Measurements from ENCODE around the gene UBE2E2.

UBE2E2 gene

DNA sequence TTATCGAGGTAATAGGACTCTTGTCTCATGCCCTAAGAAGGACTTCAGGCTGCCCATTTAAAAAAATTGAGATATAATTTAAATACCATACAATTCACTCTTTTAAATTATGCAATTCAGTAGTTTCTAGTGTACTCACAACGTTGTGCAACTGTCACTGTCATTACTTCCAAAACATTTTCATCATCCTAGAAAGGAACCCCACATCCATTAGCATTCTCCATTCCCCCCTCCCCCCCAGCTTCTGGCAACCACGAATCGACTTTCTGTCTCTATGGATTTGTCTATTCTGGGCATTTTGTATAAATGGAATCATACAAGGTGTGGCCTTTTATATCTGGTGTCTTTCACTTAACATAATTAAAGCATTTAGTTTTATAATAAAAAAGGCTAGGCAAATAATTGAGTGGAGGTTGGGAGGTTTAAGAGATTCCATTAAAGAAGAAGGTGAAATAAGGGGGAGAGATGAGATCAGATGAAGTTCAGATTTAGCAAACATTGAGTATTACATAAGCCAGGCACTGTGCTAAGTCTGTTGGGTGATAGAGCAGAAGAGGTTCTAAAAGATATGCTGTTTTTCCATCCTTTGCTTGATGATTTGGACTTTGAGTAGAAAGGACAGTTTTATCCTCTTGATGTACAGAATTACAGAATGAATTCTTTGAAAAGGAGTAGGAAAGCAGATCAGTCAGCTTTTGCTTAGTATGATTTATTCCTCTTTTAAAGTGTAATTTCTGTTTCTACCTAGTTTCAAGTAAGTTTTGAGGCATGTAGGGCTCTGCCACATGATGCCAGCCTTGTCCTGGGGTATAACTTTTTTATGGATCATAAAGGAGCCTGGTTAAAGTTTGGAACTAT is 36.3 kb downstream of the UBE2E2 start:
- in situ Hi-C loops (cut with MboI; ENCODE audit: low sequenced_read_pairs): no loop called here

DNA sequence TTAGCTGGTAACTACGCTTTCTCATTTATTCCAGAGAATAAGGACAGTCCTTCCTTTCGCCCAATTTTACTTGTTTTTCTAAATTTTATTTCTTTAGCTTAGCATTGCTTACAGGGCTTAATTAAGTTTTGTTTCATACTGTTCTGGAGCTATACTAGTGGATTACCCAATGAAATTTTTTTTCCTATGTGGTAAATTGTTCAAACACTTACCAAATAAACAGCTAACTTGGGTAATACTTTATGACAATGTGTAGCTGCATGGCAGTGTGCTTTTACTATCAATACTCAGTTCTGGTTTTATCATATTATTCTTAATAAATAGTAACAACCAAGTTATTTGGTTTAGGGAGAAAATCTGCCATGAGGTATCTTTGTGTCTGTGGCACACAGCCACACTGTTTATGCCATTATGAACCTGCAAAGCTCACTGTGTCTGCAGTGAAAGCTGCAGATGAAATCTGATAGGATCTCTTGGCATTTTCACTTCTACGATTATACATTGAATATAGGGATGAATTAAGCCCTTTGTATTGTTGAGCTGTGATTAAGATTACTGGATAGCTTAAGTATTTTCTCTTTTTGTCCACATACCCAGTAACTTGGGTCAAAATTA is 37.2 kb downstream of the UBE2E2 start:
- in situ Hi-C loops (cut with MboI; ENCODE audit: low sequenced_read_pairs): no loop called here

DNA sequence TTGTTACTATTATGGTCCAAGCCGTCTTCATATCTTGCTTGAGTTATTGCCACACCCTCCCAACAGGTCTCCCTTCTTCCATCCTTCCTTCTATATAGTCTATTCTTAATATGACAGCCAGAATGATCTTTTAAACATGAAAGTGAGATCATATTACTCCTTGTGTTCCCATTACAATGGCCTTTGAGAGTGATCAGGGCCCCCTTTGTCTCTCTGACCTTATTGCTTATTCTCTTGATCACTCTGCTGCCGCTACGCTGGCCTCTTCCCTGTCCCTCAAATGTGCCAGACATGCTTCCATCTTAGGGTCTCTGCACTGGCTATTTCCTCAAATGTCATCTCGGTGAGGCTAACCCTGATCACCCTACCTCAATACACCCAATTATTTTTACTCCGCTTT is 38.1 kb downstream of the UBE2E2 start:
- in situ Hi-C loops (cut with MboI; ENCODE audit: low sequenced_read_pairs): no loop called here

DNA sequence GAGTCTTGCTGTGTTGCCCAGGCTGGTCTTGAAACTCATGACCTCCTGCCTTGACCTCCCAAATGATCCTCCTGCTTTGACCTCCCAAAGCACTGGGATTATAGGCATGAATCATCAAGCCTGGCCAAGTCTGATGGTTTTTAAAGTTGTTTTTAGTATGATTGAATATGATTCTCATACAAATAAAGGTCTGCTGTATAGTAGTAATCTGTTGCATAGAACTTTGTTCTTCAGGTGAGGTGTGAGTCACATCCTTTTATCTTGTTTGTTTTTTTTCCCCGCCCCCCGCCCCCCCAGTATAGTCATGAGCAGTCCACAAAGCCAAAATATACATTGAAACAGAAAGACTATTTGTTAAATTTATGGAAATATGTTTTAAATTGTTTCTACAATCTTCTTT is 39.0 kb downstream of the UBE2E2 start:
- in situ Hi-C loops (cut with MboI; ENCODE audit: low sequenced_read_pairs): no loop called here

DNA sequence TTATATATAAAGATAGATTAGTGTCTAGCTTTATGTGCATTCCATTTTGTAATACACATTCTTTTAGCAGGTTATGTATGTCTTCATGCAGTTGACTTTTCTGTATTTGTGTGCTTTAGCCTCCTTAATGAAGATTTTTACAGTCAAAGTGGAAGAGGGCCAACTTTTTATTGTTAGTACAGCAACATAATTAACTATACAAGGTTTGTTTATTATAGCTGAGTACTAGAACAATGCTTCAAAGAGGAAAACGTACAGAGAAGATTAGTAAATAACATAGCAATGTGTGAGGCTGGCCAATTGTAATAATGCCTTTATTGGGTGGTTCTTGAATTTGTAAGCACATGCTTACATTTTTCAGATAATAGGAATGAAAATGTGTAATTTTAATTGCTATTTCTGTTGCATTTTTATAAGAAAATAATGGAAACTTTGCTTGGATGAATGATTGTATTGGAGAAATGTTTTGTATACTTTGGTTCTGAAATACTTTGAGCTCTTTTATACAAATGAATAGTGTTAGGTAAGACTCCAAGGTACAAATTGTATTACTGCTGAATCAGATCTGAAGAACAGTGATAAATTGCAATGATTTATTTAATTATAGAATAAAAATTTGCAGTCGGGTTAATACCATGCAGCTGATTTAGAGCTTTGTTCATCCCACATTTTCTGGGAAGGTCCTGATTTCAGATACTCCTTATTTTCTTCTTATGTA is 41.4 kb downstream of the UBE2E2 start:
- in situ Hi-C loops (cut with MboI; ENCODE audit: low sequenced_read_pairs): no loop called here

DNA sequence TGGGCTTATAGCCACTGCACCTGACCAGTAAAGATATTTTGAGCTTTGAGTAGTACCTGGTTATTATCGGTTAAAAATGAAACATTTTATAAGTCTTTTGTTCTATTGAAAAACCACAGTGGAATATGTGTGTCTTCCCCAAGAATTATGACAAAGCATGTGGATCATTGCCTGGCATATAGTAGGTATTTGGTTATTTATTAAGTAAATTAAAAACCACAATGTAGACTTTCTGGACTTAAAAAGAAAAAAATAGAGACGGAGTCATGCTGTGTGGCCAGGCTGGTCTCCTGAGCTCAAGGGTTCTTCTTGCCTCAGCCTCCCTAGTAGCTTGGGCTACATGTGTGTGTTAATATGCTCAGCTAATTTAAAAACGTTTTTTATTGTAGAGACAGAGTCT is 43.5 kb downstream of the UBE2E2 start:
- in situ Hi-C loops (cut with MboI; ENCODE audit: low sequenced_read_pairs): no loop called here

DNA sequence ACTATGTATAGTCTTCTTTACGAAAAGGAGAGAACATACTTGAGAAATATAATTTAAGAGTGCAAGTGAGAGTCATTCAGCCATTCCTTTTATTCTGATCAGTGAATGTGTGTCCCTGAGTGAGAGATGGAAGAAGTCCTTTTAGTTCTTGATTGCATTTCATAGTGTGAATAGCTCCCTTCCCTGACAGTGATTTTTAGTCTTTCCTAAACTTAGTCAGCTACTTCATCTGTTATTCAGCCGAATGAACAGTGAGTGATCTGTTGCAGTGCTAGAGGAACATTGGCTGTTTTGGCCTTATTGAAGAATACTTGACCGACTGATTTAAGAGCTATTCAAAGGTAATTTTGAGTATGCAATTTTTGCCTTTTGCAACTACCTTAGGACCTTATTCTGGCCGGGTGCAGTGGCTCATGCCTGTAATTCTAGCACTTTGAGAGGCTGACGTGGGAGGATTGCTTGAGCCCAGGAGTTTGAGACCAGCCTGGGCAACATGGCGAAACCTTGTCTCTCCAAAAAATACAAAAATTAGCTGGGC is 45.5 kb downstream of the UBE2E2 start:
- in situ Hi-C loops (cut with MboI; ENCODE audit: low sequenced_read_pairs): no loop called here

DNA sequence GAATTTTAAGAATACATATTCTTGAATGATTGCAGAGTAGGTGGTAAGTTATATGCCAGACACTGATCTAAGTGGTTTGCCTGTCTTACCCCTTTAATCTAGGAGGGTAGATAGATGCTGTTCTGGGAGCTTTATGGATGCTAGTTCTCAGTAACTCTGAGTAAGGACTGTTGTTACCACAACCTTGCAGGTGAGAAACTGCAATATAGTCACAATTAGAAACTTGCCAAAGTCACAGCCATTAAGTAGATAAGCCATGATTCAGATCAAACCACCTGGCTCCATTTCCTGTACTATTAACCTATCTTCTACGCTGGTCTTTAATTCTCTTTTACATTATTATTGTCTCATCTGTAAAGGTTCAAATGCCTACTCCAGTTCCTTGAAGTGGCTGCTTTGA is 46.8 kb downstream of the UBE2E2 start:
- in situ Hi-C loops (cut with MboI; ENCODE audit: low sequenced_read_pairs): no loop called here

DNA sequence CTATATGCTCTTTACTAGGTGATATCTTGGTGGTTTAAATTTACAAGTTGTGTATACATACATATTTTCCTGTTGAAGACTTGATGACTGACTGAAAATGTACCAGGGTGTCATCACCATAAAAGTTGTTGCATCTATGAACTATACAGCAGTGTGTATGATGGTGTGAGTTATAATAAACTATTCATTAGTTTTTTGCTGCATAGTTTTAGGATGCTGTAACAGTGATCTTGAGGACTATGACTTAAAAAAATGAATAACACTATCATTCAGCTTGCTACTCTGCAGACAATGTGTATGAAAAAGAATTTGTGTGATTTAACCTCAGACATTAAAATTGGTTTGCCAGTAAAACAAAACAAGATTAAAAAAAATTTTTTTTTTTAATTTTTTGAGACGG is 49.0 kb downstream of the UBE2E2 start:
- in situ Hi-C loops (cut with MboI; ENCODE audit: low sequenced_read_pairs): no loop called here

DNA sequence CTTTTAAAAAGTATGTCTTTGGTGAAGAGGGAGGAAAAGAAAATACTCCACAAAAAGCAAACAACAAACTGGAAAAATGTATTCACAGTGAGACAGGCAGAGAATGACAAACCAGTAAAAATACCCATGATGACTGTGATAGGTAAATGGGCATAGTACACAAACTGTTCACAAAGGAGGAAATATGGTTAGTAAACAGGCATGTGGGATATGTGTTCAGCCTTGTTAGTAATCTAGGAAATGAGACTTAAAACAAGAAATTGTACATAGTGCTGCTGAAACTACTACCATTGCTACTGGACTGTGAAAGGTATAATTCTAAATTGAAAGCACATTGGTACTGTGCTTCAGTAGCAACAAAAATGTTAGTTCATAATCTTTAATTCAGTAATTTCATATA is 50.1 kb downstream of the UBE2E2 start:
- in situ Hi-C loops (cut with MboI; ENCODE audit: low sequenced_read_pairs): no loop called here

DNA sequence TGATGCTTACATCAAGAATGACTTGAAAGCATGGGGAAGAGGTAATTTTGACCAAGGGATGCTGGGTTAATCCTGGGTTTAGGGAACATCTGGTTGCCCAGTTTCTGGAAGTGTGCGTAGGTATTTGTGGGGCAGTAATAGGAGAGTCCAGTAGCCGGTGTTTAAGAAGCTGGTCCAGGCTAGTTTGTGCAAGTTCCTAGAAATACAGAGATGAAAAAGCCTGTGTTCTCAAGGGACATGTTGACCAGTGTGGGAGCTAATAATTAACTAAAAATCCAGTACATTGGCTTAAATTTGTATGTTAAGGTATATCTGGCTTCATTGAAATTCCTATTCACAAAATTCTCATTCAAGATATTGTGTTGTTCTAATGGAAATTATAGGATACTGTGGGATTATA is 51.2 kb downstream of the UBE2E2 start:
- in situ Hi-C loops (cut with MboI; ENCODE audit: low sequenced_read_pairs): no loop called here

DNA sequence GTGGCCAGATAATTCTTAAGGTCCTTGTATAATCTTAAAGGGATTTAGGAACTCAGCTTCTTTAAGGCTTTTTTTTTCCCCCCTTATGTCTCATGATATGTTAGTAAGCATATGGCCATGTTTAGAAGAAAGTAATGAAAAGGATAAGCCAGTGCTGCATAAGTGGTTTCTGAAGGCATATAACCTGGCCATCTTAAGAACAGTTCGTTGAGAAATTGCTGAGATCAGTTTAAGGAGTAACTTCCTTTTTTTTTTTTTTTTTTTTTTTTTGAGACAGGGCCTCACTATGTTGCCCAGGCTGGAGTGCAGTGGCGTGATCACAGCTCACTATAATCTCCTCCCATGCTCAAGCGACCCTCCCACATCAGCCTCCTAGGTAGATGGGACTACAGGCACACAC is 51.7 kb downstream of the UBE2E2 start:
- in situ Hi-C loops (cut with MboI; ENCODE audit: low sequenced_read_pairs): no loop called here

DNA sequence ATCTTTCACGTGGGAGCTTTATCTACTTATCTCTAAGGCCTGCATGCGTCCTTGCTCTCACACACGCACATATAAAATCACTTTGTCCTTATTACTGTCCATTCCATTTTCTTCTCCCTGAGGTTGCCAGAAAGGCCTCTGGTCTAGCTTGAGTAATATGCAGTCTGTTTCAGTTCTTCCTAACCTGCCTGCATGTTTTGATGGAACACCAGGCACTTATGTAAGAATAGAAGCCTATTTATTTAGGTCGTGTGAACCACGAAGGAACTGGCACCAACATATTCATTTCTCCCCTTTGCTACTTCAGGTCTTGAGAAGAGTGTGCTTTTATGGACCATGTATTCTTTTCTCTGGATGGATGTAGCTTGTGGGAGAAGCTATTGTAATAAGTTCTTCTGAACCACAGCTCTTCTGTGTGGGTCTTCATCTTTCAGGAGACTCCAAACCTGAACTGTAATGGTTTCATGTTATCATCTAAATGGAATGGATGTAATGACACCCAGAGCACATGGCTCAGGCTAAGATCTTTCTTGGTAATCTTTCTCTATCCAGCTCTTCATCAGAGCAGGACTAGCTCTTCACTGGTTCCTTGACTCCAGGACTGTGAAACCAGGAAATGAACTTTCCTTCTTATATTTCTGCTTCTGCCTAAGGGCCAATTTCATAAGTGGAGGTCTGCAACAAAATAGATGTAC is 53.8 kb downstream of the UBE2E2 start:
- in situ Hi-C loops (cut with MboI; ENCODE audit: low sequenced_read_pairs): no loop called here

DNA sequence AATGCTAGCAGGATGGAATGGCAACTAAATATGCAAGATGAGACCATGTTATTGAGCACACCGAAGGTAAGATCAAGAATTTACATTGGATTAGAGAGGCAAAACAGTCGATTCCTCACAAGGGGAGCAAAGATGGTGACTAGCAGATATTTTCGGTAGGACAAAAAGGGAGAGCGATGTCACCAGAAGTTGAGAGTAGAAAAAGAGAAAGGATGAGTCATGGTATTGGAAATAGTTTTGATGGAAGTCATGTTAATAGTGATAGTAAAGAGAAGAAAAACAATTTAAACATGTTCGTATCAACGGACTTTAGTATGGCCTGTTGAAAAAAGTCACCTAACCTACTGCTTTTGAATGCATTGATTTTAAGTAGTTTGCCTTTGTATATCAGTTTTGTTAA is 55.0 kb downstream of the UBE2E2 start:
- in situ Hi-C loops (cut with MboI; ENCODE audit: low sequenced_read_pairs): no loop called here

DNA sequence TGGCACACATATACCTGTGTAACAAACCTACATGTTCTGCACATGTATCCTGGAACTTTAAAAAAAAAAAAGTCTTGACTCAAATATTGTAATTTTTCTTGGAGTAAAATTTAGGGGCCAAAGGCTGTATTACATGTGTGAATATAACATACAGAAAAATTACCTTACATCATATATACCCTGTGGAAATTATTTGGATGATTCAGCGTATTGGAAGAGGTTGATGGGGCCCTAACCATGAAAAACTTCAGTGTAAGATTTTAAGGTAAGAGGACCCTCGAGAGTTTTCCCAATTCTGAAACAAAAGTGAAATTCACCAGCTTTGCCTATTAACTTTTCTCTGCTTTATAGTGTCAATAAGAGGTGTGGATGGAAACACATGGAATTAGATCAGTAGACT is 56.4 kb downstream of the UBE2E2 start:
- in situ Hi-C loops (cut with MboI; ENCODE audit: low sequenced_read_pairs): no loop called here

DNA sequence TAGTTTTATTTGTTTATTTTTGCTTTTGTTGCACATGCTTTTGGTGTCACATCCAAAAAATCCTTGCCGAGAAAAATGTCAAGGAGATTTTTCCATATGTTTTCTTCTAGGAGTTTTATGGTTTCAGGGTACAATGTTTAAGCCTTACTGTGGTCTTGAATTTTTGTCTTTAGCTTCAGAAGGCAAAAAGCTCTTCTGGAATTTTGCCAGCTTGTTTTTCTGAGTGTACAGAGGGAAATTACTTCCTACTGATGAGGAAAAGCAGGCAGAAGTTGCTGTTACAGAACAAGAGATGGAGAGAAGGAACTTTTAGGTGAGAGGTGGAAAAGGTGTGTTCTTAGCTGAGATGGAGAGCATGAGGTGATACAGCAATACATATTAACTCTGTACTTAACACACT is 59.6 kb downstream of the UBE2E2 start:
- in situ Hi-C loops (cut with MboI; ENCODE audit: low sequenced_read_pairs): no loop called here

DNA sequence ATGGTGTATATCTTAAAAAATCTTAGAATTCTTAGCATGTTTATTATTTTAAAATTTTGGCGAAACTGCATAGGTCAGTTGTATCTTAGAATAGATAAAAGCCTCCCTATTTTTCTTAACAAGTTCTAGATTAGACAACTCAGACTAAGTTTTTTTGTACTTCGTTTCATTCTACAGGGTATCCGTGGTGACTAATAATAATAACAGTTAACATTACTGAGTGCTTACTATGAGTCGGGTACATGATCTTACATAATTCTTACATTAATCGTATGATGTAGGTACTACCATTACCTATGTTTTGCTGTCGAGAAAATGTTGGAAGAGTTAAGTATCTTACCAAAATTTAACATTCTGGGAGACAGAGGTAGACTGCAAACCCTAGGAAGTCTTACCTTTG is 60.7 kb downstream of the UBE2E2 start:
- in situ Hi-C loops (cut with MboI; ENCODE audit: low sequenced_read_pairs): no loop called here

DNA sequence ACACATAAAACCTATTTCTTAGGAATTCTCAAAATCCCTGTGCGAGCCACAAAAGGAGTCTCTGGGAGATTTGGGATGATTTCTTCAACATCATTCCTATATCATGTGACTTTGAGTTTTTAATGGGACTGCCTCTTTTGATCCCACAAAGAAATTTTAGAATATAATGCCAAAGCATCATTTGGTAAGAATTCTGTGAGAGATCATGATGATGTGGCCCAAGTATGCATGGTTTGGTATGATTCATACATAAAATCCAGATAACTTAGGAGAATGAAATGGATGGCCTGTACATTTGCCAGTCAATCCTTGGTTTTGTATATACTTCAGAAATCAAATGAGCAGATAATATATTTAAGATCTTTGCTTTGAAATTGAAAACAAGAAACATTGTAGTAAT is 61.3 kb downstream of the UBE2E2 start:
- in situ Hi-C loops (cut with MboI; ENCODE audit: low sequenced_read_pairs): no loop called here

DNA sequence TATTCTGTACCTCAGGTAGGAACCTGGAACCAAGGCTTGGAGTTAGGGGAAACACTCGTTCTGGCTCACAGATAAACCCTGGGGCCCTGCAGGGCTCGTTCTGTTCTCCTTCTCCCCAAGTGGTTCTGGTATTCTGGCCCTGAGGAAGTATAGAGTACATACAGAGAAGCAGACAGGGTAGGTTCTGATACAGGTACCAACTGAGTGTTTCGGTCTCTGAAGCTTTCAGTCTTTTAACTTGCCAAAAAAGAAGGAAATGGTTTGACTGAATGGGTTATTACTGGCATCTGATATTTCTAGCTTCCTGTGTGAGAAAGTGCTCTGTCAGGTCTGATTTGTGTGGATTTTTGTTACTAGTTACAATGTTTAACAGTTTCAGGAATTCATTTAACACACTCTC is 67.3 kb downstream of the UBE2E2 start:
- in situ Hi-C loops (cut with MboI; ENCODE audit: low sequenced_read_pairs): no loop called here

DNA sequence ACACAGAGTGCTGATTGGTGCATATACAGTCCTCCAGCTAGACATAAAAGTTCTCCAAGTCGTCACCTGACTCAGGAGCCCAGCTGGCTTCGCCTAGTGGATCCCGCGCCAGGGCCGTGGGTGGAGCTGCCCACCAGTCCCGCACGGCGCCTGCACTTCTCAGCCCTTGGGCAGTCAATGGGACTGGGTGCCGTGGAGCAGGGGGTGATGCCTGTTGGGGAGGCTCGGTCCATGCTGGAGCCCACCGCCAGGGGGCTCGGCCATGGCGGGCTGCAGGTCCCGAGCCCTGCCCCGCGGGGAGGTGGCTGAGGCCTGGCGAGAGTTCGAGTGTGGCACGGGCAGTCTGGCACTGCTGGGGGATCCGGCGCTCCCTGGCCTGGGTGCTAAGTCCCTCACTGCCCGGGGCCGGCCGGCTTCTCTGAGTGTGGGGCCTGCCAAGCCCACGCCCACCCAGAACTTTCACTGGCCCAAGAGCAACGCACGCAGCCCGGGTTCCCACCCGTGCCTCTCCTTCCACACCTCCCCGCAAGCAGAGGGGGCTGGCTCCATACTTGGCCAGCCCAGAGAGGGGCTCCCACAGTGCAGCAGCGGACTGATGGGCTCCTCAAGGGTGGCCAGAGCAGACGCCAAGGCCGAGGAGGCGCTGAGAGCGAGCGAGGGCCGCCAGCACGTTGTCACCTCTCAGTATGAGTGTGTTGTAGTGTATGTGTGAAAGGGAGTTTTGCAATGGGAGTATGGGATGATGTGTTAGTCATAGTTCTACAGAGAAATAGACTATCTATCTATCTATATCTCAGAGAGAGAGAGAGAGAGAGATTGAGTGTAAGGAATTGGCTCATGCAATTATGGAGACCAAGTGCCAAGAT is 69.0 kb downstream of the UBE2E2 start:
- in situ Hi-C loops (cut with MboI; ENCODE audit: low sequenced_read_pairs): no loop called here

All from hTERT RPE-1 (cell line).